Measurements from ENCODE around the gene TADA2A. TPM values are rescaled to one million over a fixed set of nuclear protein-coding genes. Genes with fewer than 3 reads are reported as not detected.

Gene TADA2A
- total RNA-seq, 1 experiment from 2014 or later, result 25.2 TPM

DNA sequence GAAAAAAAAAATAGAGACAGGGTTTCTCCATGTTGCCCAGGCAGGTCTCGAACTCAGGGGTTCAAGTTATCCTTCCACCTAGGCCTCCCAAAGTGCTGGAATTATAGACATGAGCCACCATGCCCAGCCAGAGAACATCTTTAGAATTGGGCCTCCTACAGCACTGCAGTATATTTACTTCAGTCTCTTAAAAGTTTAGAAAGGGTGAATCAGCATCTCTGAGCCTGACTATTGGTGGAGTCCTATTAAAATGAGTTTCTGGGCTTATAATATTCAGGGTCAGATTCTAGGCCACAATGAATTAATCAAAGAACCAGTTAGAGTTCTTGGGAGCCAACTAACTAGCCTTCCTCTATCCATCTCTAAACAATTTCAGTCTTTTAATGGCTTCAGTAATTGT lies 22.8 kb downstream of the TADA2A start:
- H2AFZ ChIP-seq, result no peak overlapping the region
- H3F3A ChIP-seq (ENCODE audit: insufficient read depth, low read depth), result peaks cover 6% of the 10 kb centered on the region; the same call in 1 of the 2 replicates
- ChIA-PET CTCF (no interaction called here), POLR2A (ENCODE audit: unreplicated experiment) (no interaction called here)
- intact Hi-C loops (cut with micrococcal nuclease; ENCODE audit: unreplicated experiment), result no loop called here
- H3K9me2 ChIP-seq (ENCODE audit: insufficient read depth), result no peaks in the 10 kb centered on the region
- 0 out of 2 replicates have a peak, but pooled peaks cover 6% of the 10 kb centered on the region for H4K20me1 ChIP-seq (ENCODE audit: insufficient read depth)
- no peak overlapping the region for H3K4me2 ChIP-seq
- H3K9me3 ChIP-seq (ENCODE audit: insufficient read depth, low read depth), result no peaks in the 10 kb centered on the region
- DNase-seq, result no peak
- H3K27ac ChIP-seq, result peak overlapping the region; percentile 49
- H3K4me3 ChIP-seq, result no peak overlapping the region
- no TSS peak for BruUV-seq (replicated peaks)
- no peaks in the 10 kb centered on the region for H3K4me1 ChIP-seq (replicated peaks; ENCODE audit: insufficient read depth)
- TF ChIP-seq, protein P1, sequence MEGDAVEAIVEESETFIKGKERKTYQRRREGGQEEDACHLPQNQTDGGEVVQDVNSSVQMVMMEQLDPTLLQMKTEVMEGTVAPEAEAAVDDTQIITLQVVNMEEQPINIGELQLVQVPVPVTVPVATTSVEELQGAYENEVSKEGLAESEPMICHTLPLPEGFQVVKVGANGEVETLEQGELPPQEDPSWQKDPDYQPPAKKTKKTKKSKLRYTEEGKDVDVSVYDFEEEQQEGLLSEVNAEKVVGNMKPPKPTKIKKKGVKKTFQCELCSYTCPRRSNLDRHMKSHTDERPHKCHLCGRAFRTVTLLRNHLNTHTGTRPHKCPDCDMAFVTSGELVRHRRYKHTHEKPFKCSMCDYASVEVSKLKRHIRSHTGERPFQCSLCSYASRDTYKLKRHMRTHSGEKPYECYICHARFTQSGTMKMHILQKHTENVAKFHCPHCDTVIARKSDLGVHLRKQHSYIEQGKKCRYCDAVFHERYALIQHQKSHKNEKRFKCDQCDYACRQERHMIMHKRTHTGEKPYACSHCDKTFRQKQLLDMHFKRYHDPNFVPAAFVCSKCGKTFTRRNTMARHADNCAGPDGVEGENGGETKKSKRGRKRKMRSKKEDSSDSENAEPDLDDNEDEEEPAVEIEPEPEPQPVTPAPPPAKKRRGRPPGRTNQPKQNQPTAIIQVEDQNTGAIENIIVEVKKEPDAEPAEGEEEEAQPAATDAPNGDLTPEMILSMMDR (conservative IDR thresholded peaks at IDR 0.05), result no peak
- TF ChIP-seq EZH2 (IDR thresholded peaks at IDR 0.05; ENCODE audit: low read depth), result no peak
- H3K36me3 ChIP-seq (ENCODE audit: low read depth), result peaks cover 31% of the 10 kb centered on the region
- H3K79me2 ChIP-seq (ENCODE audit: low read depth), result no peaks in the 10 kb centered on the region
- no peaks in the 10 kb centered on the region for H3K27me3 ChIP-seq (ENCODE audit: insufficient read depth, low read depth)

DNA sequence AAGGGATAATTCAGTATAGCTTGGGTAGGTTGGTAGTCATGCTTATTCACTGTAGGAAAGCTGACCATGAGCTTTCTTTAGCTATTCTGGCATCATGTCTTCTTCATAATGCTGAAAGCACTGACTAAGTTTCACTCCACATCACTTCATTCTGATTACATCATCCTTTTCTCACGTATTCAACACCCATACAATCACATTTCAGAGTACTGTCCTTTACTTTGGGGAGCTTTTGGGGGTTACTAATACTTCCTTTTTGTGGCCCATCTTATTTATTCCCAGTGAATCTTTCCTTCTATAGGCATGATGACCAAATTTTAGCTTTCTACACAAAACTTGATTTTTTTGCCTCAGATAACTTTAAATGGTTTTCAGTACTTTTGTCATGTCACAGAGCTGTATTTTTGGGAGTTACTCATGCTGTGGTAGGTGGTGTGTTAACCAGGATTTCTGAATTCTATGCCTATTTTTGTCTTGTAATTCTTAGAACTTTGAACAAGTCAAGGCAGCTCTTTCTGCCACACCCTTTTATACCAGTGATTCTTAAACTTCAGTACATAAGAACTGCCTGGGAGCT lies 23.5 kb downstream of the TADA2A start:
- Histone ChIP-seq H3K36me3 (ENCODE audit: low read depth) (peaks cover 28% of the 10 kb centered on the region), H3K9me2 (ENCODE audit: insufficient read depth) (no peaks in the 10 kb centered on the region), H3F3A (ENCODE audit: insufficient read depth, low read depth) (peaks cover 6% of the 10 kb centered on the region; the same call in 1 of the 2 replicates), H4K20me1 (ENCODE audit: insufficient read depth) (0 out of 2 replicates have a peak, but pooled peaks cover 6% of the 10 kb centered on the region), H3K27ac (peak overlapping the region; percentile 49), H3K79me2 (ENCODE audit: low read depth) (no peaks in the 10 kb centered on the region), H3K4me2 (no peak overlapping the region), H3K9me3 (ENCODE audit: insufficient read depth, low read depth) (no peaks in the 10 kb centered on the region), H3K4me1 (replicated peaks; ENCODE audit: insufficient read depth) (no peaks in the 10 kb centered on the region), H2AFZ (no peak overlapping the region), H3K4me3 (no peak overlapping the region), H3K27me3 (ENCODE audit: insufficient read depth, low read depth) (no peaks in the 10 kb centered on the region)
- CTCF ChIA-PET, result no interaction called here
- no TSS peak for BruUV-seq (replicated peaks)
- TF ChIP-seq, protein P1 (conservative IDR thresholded peaks at IDR 0.05), result no peak
- no peak for TF ChIP-seq EZH2 (IDR thresholded peaks at IDR 0.05; ENCODE audit: low read depth)
- intact Hi-C loops (cut with micrococcal nuclease; ENCODE audit: unreplicated experiment), result no loop called here
- no peak for DNase-seq
- POLR2A ChIA-PET (ENCODE audit: unreplicated experiment), result no interaction called here

DNA sequence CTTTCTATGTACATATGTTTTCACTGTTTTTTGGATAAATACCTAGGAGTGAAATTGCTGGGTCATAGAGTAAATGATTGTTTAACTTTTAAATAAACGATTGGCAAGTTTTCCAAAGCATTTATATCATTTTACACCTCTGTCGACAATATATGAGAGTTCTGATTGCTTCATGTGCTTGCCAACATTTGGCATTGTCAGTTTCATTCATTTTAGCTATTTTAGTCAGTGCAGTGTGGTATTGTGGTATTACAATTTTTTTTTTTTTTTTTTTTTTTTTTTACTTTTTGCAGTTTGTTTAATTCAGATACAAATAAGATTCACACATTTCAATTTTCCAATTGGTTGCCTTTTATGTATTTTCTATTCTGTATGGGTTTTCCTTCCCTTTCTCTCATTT lies 26.0 kb downstream of the TADA2A start:
- Histone ChIP-seq H4K20me1 (ENCODE audit: insufficient read depth) (0 out of 2 replicates have a peak, but pooled peaks cover 6% of the 10 kb centered on the region), H2AFZ (no peak overlapping the region), H3K9me3 (ENCODE audit: insufficient read depth, low read depth) (no peaks in the 10 kb centered on the region), H3K79me2 (ENCODE audit: low read depth) (no peaks in the 10 kb centered on the region), H3K4me3 (no peak overlapping the region), H3F3A (ENCODE audit: insufficient read depth, low read depth) (peaks cover 6% of the 10 kb centered on the region; the same call in 1 of the 2 replicates), H3K4me2 (no peak overlapping the region), H3K27me3 (ENCODE audit: insufficient read depth, low read depth) (no peaks in the 10 kb centered on the region), H3K9me2 (ENCODE audit: insufficient read depth) (no peaks in the 10 kb centered on the region), H3K27ac (no peak overlapping the region), H3K4me1 (replicated peaks; ENCODE audit: insufficient read depth) (no peaks in the 10 kb centered on the region), H3K36me3 (ENCODE audit: low read depth) (peaks cover 29% of the 10 kb centered on the region)
- no peak for DNase-seq
- BruUV-seq (replicated peaks), result no TSS peak
- POLR2A ChIA-PET (ENCODE audit: unreplicated experiment), result no interaction called here
- CTCF ChIA-PET, result no interaction called here
- intact Hi-C loops (cut with micrococcal nuclease; ENCODE audit: unreplicated experiment), result no loop called here
- no peak for TF ChIP-seq EZH2 (IDR thresholded peaks at IDR 0.05; ENCODE audit: low read depth)
- TF ChIP-seq, protein P1 (conservative IDR thresholded peaks at IDR 0.05), result no peak

All from PC-9 (cell line).